SK-N-MC (cell line): ENCODE results near the gene TNF.

ENCODE experiments used
- EZH2 ChIP-seq: fragments of 200-600 bp; sonication (generic); IDR thresholded peaks from one replicate; pipeline ENCODE4 v1.6.1; 2017; ENCODE audit warnings: antibody characterized with exemption
- POLR2AphosphoS5 ChIP-seq: IDR thresholded peaks from 2 replicates; pipeline ENCODE4 v1.6.1; 2012; ENCODE audit warnings: mild to moderate bottlenecking, low read depth, low read length, borderline replicate concordance

- TF ChIP-seq POLR2AphosphoS5 (no peak), EZH2 (no peak)
Observed at GRCh38 chr6:31626952-31627351, 51.6 kb downstream of the TNF start.
